HepG2 (cell line): Measurements from ENCODE around the gene FGF14. TPM values are rescaled to one million over a fixed set of nuclear protein-coding genes. Genes with fewer than 3 reads are reported as not detected.

ENCODE experiments used
- ATAC-seq: fragments of 200-7000 bp; cut with Tn5 transposase; 3 replicates; pipeline ENCODE4 v1.9.1; 2020; ENCODE audit warnings: mild to moderate bottlenecking, moderate library complexity
- BruUV-seq: library from RNA; stranded (reverse); fragments of 400-500 nt; replicated peaks from 2 replicates; lab custom pipeline; 2021; lab: Mats Ljungman, UMichigan
- CTCF ChIA-PET: fragments of 300-600 bp; formaldehyde crosslinking; extraction: SDS; loops from one replicate; lab custom pipeline; 2021; ENCODE audit warnings: low total read pairs, inconsistent platforms, low intra/inter-chr PET ratio; lab: Yijun Ruan, JAX
- POLR2A ChIA-PET: fragments of 350-600 bp; sonication (Branson Sonifier 250); formaldehyde crosslinking; loops from one replicate; lab custom pipeline; 2020; ENCODE audit warnings: antibody characterized with exemption, inconsistent platforms; lab: Yijun Ruan, JAX
- DNase-seq: peaks from one replicate; pipeline ENCODE4 v3.0.0-alpha.2; 2015; ENCODE audit warnings: low spot score
- FAIRE-seq: peaks from 3 replicates; lab custom pipeline; 2011; peaks lifted over from hg19 to GRCh38; lab: Jason Lieb, UNC
- H2AFZ ChIP-seq: one replicate; pipeline ENCODE4 v1.6.1; 2011; ENCODE audit warnings: low read length, inconsistent platforms
- H3K27ac ChIP-seq: fragments of 300-600 bp; 3 replicates; pipeline ENCODE4 v1.8.0; 2011; ENCODE audit warnings: mixed run types, mild to moderate bottlenecking, mixed read lengths, low read length, inconsistent platforms; ENCODE audit not compliant: insufficient read depth; ENCODE audit errors: extremely low read length
- H3K27me3 ChIP-seq, 2 experiments: fragments of 200-600 bp in 1 of 2; 2 replicates in 1 of 2; 3 replicates in 1 of 2; pipeline versions ENCODE4 v1.6.0 to v1.8.0; 2011; ENCODE audit warnings: low read length in 2 of 2, mild to moderate bottlenecking in 2 of 2, moderate library complexity in 2 of 2, inconsistent platforms in 1 of 2; ENCODE audit not compliant: insufficient read depth in 2 of 2, control insufficient read depth in 1 of 2
- H3K36me3 ChIP-seq, 2 experiments: fragments of 200-600 bp in 1 of 2; replicated peaks in 1 of 2; 2 replicates in 1 of 2; 3 replicates in 1 of 2; pipeline versions ENCODE4 v1.5.1 to v1.8.0; 2011; ENCODE audit warnings: low read length in 2 of 2, inconsistent platforms in 1 of 2; ENCODE audit not compliant: insufficient read depth in 2 of 2, control insufficient read depth in 1 of 2
- H3K4me1 ChIP-seq: 2 replicates; pipeline ENCODE4 v1.5.1; 2012; ENCODE audit warnings: low read length, inconsistent platforms; ENCODE audit not compliant: insufficient read depth
- H3K4me2 ChIP-seq: 2 replicates; pipeline ENCODE4 v1.6.0; 2011; ENCODE audit warnings: low read depth, low read length, inconsistent platforms
- H3K4me3 ChIP-seq, 3 experiments: fragments of 200-600 bp in 1 of 3; sonication (generic), shearing (Covaris generic) in 1 of 3; replicated peaks in 1 of 3; 2 replicates each; pipeline ENCODE4 v1.5.1; 2011 to 2016; ENCODE audit warnings: low read length in 3 of 3, inconsistent platforms in 2 of 3, low read depth in 2 of 3, mild to moderate bottlenecking in 2 of 3, control low read depth in 1 of 3, mixed read lengths in 1 of 3; ENCODE audit not compliant: insufficient read depth in 1 of 3
- H3K79me2 ChIP-seq: one replicate; pipeline ENCODE4 v1.6.1; 2011; ENCODE audit warnings: low read length, inconsistent platforms; ENCODE audit not compliant: insufficient read depth
- H3K9ac ChIP-seq: 2 replicates; pipeline ENCODE4 v1.6.0; 2011; ENCODE audit warnings: mild to moderate bottlenecking, low read depth, low read length, inconsistent platforms; ENCODE audit not compliant: insufficient read depth
- H3K9me3 ChIP-seq: 2 replicates; pipeline ENCODE4 v1.5.1; 2012; ENCODE audit warnings: mild to moderate bottlenecking, low read length
- H4K20me1 ChIP-seq: 2 replicates; pipeline ENCODE4 v1.6.0; 2011; ENCODE audit warnings: inconsistent platforms, mild to moderate bottlenecking, low read length, moderate library complexity; ENCODE audit not compliant: insufficient read depth
- AGO1 ChIP-seq: fragments of 200-400 bp; formaldehyde crosslinking; IDR thresholded peaks from 2 replicates; pipeline ENCODE4 v1.6.1; 2017; ENCODE audit warnings: mild to moderate bottlenecking, low read depth, low read length, moderate library complexity; ENCODE audit not compliant: poor library complexity, severe bottlenecking
- FLYWCH1 ChIP-seq: sonication (generic); formaldehyde crosslinking; IDR thresholded peaks from 2 replicates; pipeline ENCODE4 v1.8.1; 2023; ENCODE audit warnings: mild to moderate bottlenecking, missing genetic modification reagents
- GZF1 ChIP-seq: sonication (generic); formaldehyde crosslinking; IDR thresholded peaks from 2 replicates; pipeline ENCODE4 v1.5.1; 2020; ENCODE audit warnings: mild to moderate bottlenecking, missing genetic modification reagents
- JUN ChIP-seq: sonication (generic); formaldehyde crosslinking; IDR thresholded peaks from 2 replicates; pipeline ENCODE4 v1.4.0; 2020; ENCODE audit warnings: mild to moderate bottlenecking, missing genetic modification reagents
- KAT8 ChIP-seq: IDR thresholded peaks from 2 replicates; pipeline ENCODE4 v1.6.1; 2016; ENCODE audit warnings: missing genetic modification reagents, missing compliant biosample characterization
- MAFK ChIP-seq, 2 experiments: IDR thresholded peaks in 1 of 2; conservative IDR thresholded peaks in 1 of 2; 2 replicates each; pipeline ENCODE4 v1.6.1; 2011; ENCODE audit warnings: improper control_type of control experiment in 2 of 2, low read length in 2 of 2
- NAIF1 ChIP-seq: sonication (generic); formaldehyde crosslinking; IDR thresholded peaks from 2 replicates; pipeline ENCODE4 v1.5.0; 2020; ENCODE audit warnings: mild to moderate bottlenecking, missing genetic modification reagents, borderline replicate concordance
- RNF2 ChIP-seq: fragments of 450-650 bp; conservative IDR thresholded peaks from 2 replicates; pipeline ENCODE4 v1.6.1; 2016; ENCODE audit warnings: low read depth
- YEATS2 ChIP-seq: sonication (generic); formaldehyde crosslinking; IDR thresholded peaks from 2 replicates; pipeline ENCODE4 v1.4.0; 2020; ENCODE audit warnings: missing genetic modification reagents, borderline replicate concordance
- ZFP36L2 ChIP-seq: sonication (generic); formaldehyde crosslinking; IDR thresholded peaks from 2 replicates; pipeline ENCODE4 v1.4.0; 2020; ENCODE audit warnings: missing genetic modification reagents
- ZMYM3 ChIP-seq: sonication (generic); formaldehyde crosslinking; IDR thresholded peaks from 2 replicates; pipeline ENCODE4 v1.5.1; 2020; ENCODE audit warnings: mild to moderate bottlenecking, missing genetic modification reagents
- ZNF263 ChIP-seq: sonication (generic); formaldehyde crosslinking; IDR thresholded peaks from 2 replicates; pipeline ENCODE4 v1.4.0; 2020; ENCODE audit warnings: missing genetic modification reagents
- ZNF33B ChIP-seq: sonication (generic); formaldehyde crosslinking; IDR thresholded peaks from 2 replicates; pipeline ENCODE4 v1.5.1; 2020; ENCODE audit warnings: mild to moderate bottlenecking, missing genetic modification reagents
- ZNF432 ChIP-seq: sonication (generic); formaldehyde crosslinking; IDR thresholded peaks from 2 replicates; pipeline ENCODE4 v1.5.0; 2020; ENCODE audit warnings: missing genetic modification reagents, mild to moderate bottlenecking, borderline replicate concordance
- ZNF619 ChIP-seq: sonication (generic); formaldehyde crosslinking; IDR thresholded peaks from 2 replicates; pipeline ENCODE4 v1.4.0; 2020; ENCODE audit warnings: mild to moderate bottlenecking, missing genetic modification reagents
- ZNF720 ChIP-seq: sonication (generic); formaldehyde crosslinking; IDR thresholded peaks from 2 replicates; pipeline ENCODE4 v1.4.0; 2020; ENCODE audit warnings: missing genetic modification reagents
- WGBS: methylation state at CpG from one replicate; pipeline ENCODE4 v1.1.6; 2017; ENCODE audit warnings: low lambda C conversion rate; 5-methylcytosine and 5-hydroxymethylcytosine counted together
- in situ Hi-C: cut with HindIII; loops from 2 replicates; pipeline ENCODE4 v1.10.0; 2017; ENCODE audit warnings: low pct_unique_long_range_greater_than_20kb; ENCODE audit not compliant: extremely low pct_ligation_motif_present
- intact Hi-C: fragments of 100-400 bp; cut with micrococcal nuclease; formaldehyde crosslinking; loops from one replicate; pipeline ENCODE4 v1.10.0; 2022; ENCODE audit not compliant: unreplicated experiment
- polyA plus RNA-seq, 8 experiments: library from polyadenylated mRNA; depleted of rRNA in 3 of 8; stranded (reverse) in 7 of 8; unstranded in 1 of 8; fragments of >200 nt; fragmentation: Illumina TruSeq in 4 of 8; extraction: Trizol in 4 of 8; gene quantifications; 2 replicates each; pipeline versions ENCODE4 v1.2.1 to v1.2.3, GENCODE V29; 2011 to 2016; ENCODE audit warnings: low read depth in 4 of 8, missing spikeins in 1 of 8, mixed read lengths in 1 of 8; ENCODE audit not compliant: insufficient read depth in 1 of 8
- total RNA-seq, 5 experiments: library from RNA; depleted of rRNA; stranded (reverse); fragments of >200 nt; fragmentation: Illumina TruSeq; extraction: Trizol; gene quantifications; 2 replicates each; pipeline ENCODE4 v1.2.3, GENCODE V29; 2016; ENCODE audit warnings: low read depth in 1 of 5
- TF ChIP-seq, protein P1 (sequence below): sonication (generic); formaldehyde crosslinking; IDR thresholded peaks from 2 replicates; pipeline ENCODE4 v1.4.0; 2020; ENCODE audit warnings: missing genetic modification reagents
- TF ChIP-seq, protein P2 (sequence below): sonication (generic); formaldehyde crosslinking; IDR thresholded peaks from 2 replicates; pipeline ENCODE4 v1.9.0; 2022; ENCODE audit warnings: low read depth, missing genetic modification reagents
- TF ChIP-seq, protein P3 (sequence below): sonication (generic); formaldehyde crosslinking; IDR thresholded peaks from 2 replicates; pipeline ENCODE4 v1.8.1; 2023; ENCODE audit warnings: mild to moderate bottlenecking, moderate library complexity, missing genetic modification reagents

FGF14 gene
- total and polyA plus RNA-seq, 2 of the 13 experiments (the other 11 are each of a cell fraction or from before 2014, with no cell fraction given), result not detected

DNA sequence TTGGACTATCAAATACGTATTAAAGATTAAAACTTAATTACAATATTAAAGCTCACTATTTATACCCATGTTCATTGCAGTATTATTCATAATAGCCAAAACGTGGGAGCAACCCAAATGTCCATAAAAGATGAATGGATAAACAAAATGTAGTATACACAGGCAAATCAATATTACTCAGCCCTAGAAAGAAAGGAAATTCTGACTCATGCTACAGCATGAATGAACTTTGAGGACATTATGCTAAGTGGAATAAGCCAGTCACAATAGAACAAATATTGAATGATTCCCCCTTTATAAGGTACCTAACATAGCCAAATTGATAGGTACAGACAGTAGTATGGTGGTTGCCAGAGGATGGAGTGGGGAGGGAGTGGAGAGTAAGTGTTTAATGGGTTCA, 457.3 kb downstream of the FGF14 start:
- no peaks in the 10 kb centered on the region for H3K9me3 ChIP-seq
- H4K20me1 ChIP-seq, result no peaks in the 10 kb centered on the region
- H3K36me3 ChIP-seq, result no peaks in the 10 kb centered on the region
- no peak overlapping the region for H3K4me3 ChIP-seq
- no peak for FAIRE-seq
- H2AFZ ChIP-seq, result no peak overlapping the region
- H3K27ac ChIP-seq, result no peak overlapping the region
- no peak for ATAC-seq
- intact Hi-C loops (loop anchor here (5.0 kb wide), 1 partner anchor 613 kb away; no protein-coding TSS in a partner anchor), in situ Hi-C loops (no loop called here)
- no peak overlapping the region for H3K9ac ChIP-seq
- 2% methylated on average over 2 of the region's 2 CpGs for WGBS
- no peaks in the 10 kb centered on the region for H3K79me2 ChIP-seq
- no peak for TF ChIP-seq ZNF619 (CRISPR knock-in tag)
- TF ChIP-seq ZMYM3 (CRISPR knock-in tag), result no peak
- TF ChIP-seq YEATS2 (CRISPR knock-in tag), result no peak
- no peak for TF ChIP-seq NAIF1 (CRISPR knock-in tag)
- TF ChIP-seq, protein P1, sequence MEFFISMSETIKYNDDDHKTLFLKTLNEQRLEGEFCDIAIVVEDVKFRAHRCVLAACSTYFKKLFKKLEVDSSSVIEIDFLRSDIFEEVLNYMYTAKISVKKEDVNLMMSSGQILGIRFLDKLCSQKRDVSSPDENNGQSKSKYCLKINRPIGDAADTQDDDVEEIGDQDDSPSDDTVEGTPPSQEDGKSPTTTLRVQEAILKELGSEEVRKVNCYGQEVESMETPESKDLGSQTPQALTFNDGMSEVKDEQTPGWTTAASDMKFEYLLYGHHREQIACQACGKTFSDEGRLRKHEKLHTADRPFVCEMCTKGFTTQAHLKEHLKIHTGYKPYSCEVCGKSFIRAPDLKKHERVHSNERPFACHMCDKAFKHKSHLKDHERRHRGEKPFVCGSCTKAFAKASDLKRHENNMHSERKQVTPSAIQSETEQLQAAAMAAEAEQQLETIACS (CRISPR knock-in tag), result no peak
- TF ChIP-seq, protein P2, sequence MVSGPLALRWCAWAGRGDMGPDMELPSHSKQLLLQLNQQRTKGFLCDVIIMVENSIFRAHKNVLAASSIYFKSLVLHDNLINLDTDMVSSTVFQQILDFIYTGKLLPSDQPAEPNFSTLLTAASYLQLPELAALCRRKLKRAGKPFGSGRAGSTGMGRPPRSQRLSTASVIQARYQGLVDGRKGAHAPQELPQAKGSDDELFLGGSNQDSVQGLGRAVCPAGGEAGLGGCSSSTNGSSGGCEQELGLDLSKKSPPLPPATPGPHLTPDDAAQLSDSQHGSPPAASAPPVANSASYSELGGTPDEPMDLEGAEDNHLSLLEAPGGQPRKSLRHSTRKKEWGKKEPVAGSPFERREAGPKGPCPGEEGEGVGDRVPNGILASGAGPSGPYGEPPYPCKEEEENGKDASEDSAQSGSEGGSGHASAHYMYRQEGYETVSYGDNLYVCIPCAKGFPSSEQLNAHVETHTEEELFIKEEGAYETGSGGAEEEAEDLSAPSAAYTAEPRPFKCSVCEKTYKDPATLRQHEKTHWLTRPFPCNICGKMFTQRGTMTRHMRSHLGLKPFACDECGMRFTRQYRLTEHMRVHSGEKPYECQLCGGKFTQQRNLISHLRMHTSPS (CRISPR knock-in tag), result no peak
- TF ChIP-seq, protein P3, sequence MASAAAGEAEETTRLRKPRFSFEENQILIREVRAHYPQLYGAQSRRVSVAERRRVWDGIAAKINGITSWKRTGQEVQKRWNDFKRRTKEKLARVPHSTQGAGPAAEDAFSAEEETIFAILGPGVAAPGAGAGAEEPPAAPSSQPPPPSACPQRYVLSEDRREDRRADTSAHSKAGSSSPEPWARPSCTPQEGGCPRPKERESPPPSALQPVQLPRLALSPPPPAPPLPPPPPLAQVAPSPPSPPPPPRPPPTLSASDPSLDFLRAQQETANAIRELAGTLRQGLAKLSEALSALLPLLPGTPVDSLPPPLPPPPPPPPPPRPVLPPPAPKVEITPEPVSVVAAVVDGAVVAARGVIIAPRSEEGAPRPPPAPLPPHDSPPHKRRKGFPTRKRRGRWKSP, result no peak
- no peak for TF ChIP-seq GZF1 (CRISPR knock-in tag)
- TF ChIP-seq ZNF33B (CRISPR knock-in tag), result no peak
- TF ChIP-seq KAT8 (CRISPR knock-in tag), result no peak
- TF ChIP-seq ZFP36L2 (CRISPR knock-in tag), result no peak
- no peak for TF ChIP-seq ZNF720 (CRISPR knock-in tag)
- TF ChIP-seq MAFK (conservative IDR thresholded peaks at IDR 0.05 in 1 of 2, IDR thresholded peaks at IDR 0.05 in 1 of 2; ENCODE audit: low read length in 2 of 2), result no peak
- TF ChIP-seq AGO1, result no peak
- TF ChIP-seq FLYWCH1 (CRISPR knock-in tag), result no peak
- no peak for TF ChIP-seq JUN (CRISPR knock-in tag)
- no peak for TF ChIP-seq RNF2
- TF ChIP-seq ZNF263, result no peak
- TF ChIP-seq ZNF432 (CRISPR knock-in tag), result no peak
- no peaks in the 10 kb centered on the region for H3K4me1 ChIP-seq
- no TSS peak for BruUV-seq
- POLR2A ChIA-PET, result no interaction called here
- H3K27me3 ChIP-seq, result no peaks in the 10 kb centered on the region
- CTCF ChIA-PET, result no interaction called here
- DNase-seq, result no peak
- H3K4me2 ChIP-seq, result no peak overlapping the region
